Ishikawa (cell line): ENCODE data around the gene NT5DC3.

Experiments
- CEBPB ChIP-seq: IDR thresholded peaks from 2 replicates; pipeline ENCODE4 v1.6.1; 2012
- CREB1 ChIP-seq: IDR thresholded peaks from 2 replicates; pipeline ENCODE4 v1.6.1; 2012; ENCODE audit warnings: low read depth
- EGR1 ChIP-seq: IDR thresholded peaks from 2 replicates; pipeline ENCODE4 v1.6.1; 2012
- EP300 ChIP-seq: IDR thresholded peaks from 2 replicates; pipeline ENCODE4 v1.6.1; 2012; ENCODE audit warnings: borderline replicate concordance
- FOXM1 ChIP-seq: IDR thresholded peaks from 2 replicates; pipeline ENCODE4 v1.6.1; 2012; ENCODE audit warnings: low read depth, borderline replicate concordance
- MAX ChIP-seq: IDR thresholded peaks from 2 replicates; pipeline ENCODE4 v1.6.1; 2012
- NFIC ChIP-seq: IDR thresholded peaks from 2 replicates; pipeline ENCODE4 v1.6.1; 2012
- RAD21 ChIP-seq: IDR thresholded peaks from 2 replicates; pipeline ENCODE4 v1.6.1; 2012; ENCODE audit warnings: low read depth
- REST ChIP-seq: IDR thresholded peaks from 2 replicates; pipeline ENCODE4 v1.6.1; 2012; ENCODE audit warnings: low read depth, mild to moderate bottlenecking
- TAF1 ChIP-seq: IDR thresholded peaks from 2 replicates; pipeline ENCODE4 v1.6.1; 2012; ENCODE audit warnings: low read depth, mild to moderate bottlenecking
- TCF12 ChIP-seq: IDR thresholded peaks from 2 replicates; pipeline ENCODE4 v1.6.1; 2012; ENCODE audit warnings: low read depth
- TEAD4 ChIP-seq: IDR thresholded peaks from 2 replicates; pipeline ENCODE4 v1.6.1; 2012
- USF1 ChIP-seq: IDR thresholded peaks from 2 replicates; pipeline ENCODE4 v1.6.1; 2012
- YY1 ChIP-seq: IDR thresholded peaks from 2 replicates; pipeline ENCODE4 v1.6.1; 2012; ENCODE audit warnings: low read depth
- ZBTB7A ChIP-seq: IDR thresholded peaks from 2 replicates; pipeline ENCODE4 v1.6.1; 2012; ENCODE audit warnings: low read depth

Gene NT5DC3

GRCh38 chr12:103794309-103795213 is 46.5 kb downstream of the NT5DC3 start:
- no peak for TF ChIP-seq TCF12

- TF ChIP-seq EP300 (no peak), TCF12 (no peak), CREB1 (no peak), FOXM1 (no peak)
These were observed 47.5 kb downstream of the NT5DC3 start for GRCh38 chr12:103793512-103794045.

- TF ChIP-seq EP300: no peak
- no peak for TF ChIP-seq NFIC
- no peak for TF ChIP-seq RAD21
- no peak for TF ChIP-seq CEBPB
- TF ChIP-seq CREB1: no peak
- no peak for TF ChIP-seq FOXM1
- no peak for TF ChIP-seq EGR1
- no peak for TF ChIP-seq TAF1
- TF ChIP-seq YY1: no peak
- no peak for TF ChIP-seq TCF12
- TF ChIP-seq TEAD4: no peak
- no peak for TF ChIP-seq ZBTB7A
- TF ChIP-seq REST: no peak
- TF ChIP-seq USF1: no peak
- no peak for TF ChIP-seq MAX
These were observed 48.0 kb downstream of the NT5DC3 start for GRCh38 chr12:103793046-103793445.

GRCh38 chr12:103791350-103791920 is 49.6 kb downstream of the NT5DC3 start:
- TF ChIP-seq REST: no peak
- no peak for TF ChIP-seq FOXM1
- no peak for TF ChIP-seq EP300
- TF ChIP-seq TEAD4: no peak
- TF ChIP-seq NFIC: no peak
- no peak for TF ChIP-seq YY1
- TF ChIP-seq TAF1: no peak
- no peak for TF ChIP-seq CEBPB
- no peak for TF ChIP-seq CREB1
- no peak for TF ChIP-seq ZBTB7A
- no peak for TF ChIP-seq EGR1
- TF ChIP-seq TCF12: no peak
- no peak for TF ChIP-seq RAD21
- TF ChIP-seq USF1: no peak
- TF ChIP-seq MAX: no peak

GRCh38 chr12:103786201-103786600 is 54.8 kb downstream of the NT5DC3 start:
- TF ChIP-seq YY1 (no peak), REST (no peak), FOXM1 (no peak), EGR1 (no peak), NFIC (no peak), EP300 (no peak), CEBPB (no peak), CREB1 (no peak), TCF12 (no peak), RAD21 (no peak), TEAD4 (no peak)
